HepG2 (cell line): ENCODE data around the gene FAM120B. TPM values are rescaled to one million over a fixed set of nuclear protein-coding genes. Genes with fewer than 3 reads are reported as not detected.

ENCODE experiments used
- ATAD3A ChIP-seq: sonication (generic); formaldehyde crosslinking; IDR thresholded peaks from 2 replicates; pipeline ENCODE4 v1.4.0; 2020; ENCODE audit warnings: missing genetic modification reagents
- CEBPG ChIP-seq: IDR thresholded peaks from 2 replicates; pipeline ENCODE4 v1.6.1; 2016
- E2F2 ChIP-seq: sonication (generic); formaldehyde crosslinking; IDR thresholded peaks from 2 replicates; pipeline ENCODE4 v1.4.0; 2020; ENCODE audit warnings: missing genetic modification reagents, borderline replicate concordance
- GABPA ChIP-seq, 2 experiments: IDR thresholded peaks; 2 replicates each; pipeline ENCODE4 v1.6.1; 2011 to 2016; ENCODE audit warnings: low read depth in 2 of 2, low read length in 1 of 2, missing biosample characterization in 1 of 2, missing genetic modification characterization in 1 of 2
- KDM5A ChIP-seq: fragments of 200-600 bp; sonication (generic); IDR thresholded peaks from 2 replicates; pipeline ENCODE4 v1.7.0; 2018; ENCODE audit warnings: antibody characterized with exemption, mild to moderate bottlenecking, low read length, borderline replicate concordance
- MAFF ChIP-seq: IDR thresholded peaks from 2 replicates; pipeline ENCODE4 v1.6.1; 2011; ENCODE audit warnings: low read depth, low read length, improper control_type of control experiment
- NFAT5 ChIP-seq: sonication (generic); formaldehyde crosslinking; IDR thresholded peaks from 2 replicates; pipeline ENCODE4 v1.4.0; 2020; ENCODE audit warnings: missing genetic modification reagents
- NR2F1 ChIP-seq, 2 experiments: fragments of 450-650 bp in 1 of 2; formaldehyde crosslinking in 1 of 2; IDR thresholded peaks; 2 replicates each; pipeline versions ENCODE4 v1.5.0 to v1.6.1; 2016 to 2020; ENCODE audit warnings: mild to moderate bottlenecking in 1 of 2, missing compliant biosample characterization in 1 of 2, missing genetic modification reagents in 1 of 2, moderate library complexity in 1 of 2
- PHF21A ChIP-seq: sonication (generic); formaldehyde crosslinking; IDR thresholded peaks from 2 replicates; pipeline ENCODE4 v1.5.0; 2020; ENCODE audit warnings: mild to moderate bottlenecking, missing genetic modification reagents
- RBM39 ChIP-seq: fragments of 200-400 bp; formaldehyde crosslinking; IDR thresholded peaks from one replicate; pipeline ENCODE4 v1.6.1; 2018; ENCODE audit warnings: antibody characterized with exemption, mild to moderate bottlenecking, low read depth, low read length; ENCODE audit not compliant: poor library complexity, severe bottlenecking
- RFX5 ChIP-seq: IDR thresholded peaks from 2 replicates; pipeline ENCODE4 v1.6.1; 2011; ENCODE audit warnings: low read depth, low read length, improper control_type of control experiment
- ZNF446 ChIP-seq: sonication (generic); formaldehyde crosslinking; IDR thresholded peaks from 2 replicates; pipeline ENCODE4 v1.5.0; 2020; ENCODE audit warnings: mild to moderate bottlenecking, missing genetic modification reagents
- ZNF691 ChIP-seq: sonication (generic); formaldehyde crosslinking; IDR thresholded peaks from 2 replicates; pipeline ENCODE4 v1.4.0; 2020; ENCODE audit warnings: missing genetic modification reagents, low read depth, mild to moderate bottlenecking, borderline replicate concordance
- polyA plus RNA-seq, 8 experiments: library from polyadenylated mRNA; depleted of rRNA in 3 of 8; stranded (reverse) in 7 of 8; unstranded in 1 of 8; fragments of >200 nt; fragmentation: Illumina TruSeq in 4 of 8; extraction: Trizol in 4 of 8; gene quantifications; 2 replicates each; pipeline versions ENCODE4 v1.2.1 to v1.2.3, GENCODE V29; 2011 to 2016; ENCODE audit warnings: low read depth in 4 of 8, missing spikeins in 1 of 8, mixed read lengths in 1 of 8; ENCODE audit not compliant: insufficient read depth in 1 of 8
- total RNA-seq, 5 experiments: library from RNA; depleted of rRNA; stranded (reverse); fragments of >200 nt; fragmentation: Illumina TruSeq; extraction: Trizol; gene quantifications; 2 replicates each; pipeline ENCODE4 v1.2.3, GENCODE V29; 2016; ENCODE audit warnings: low read depth in 1 of 5

FAM120B gene
- total and polyA plus RNA-seq, 2 of the 13 experiments (the other 11 are each of a cell fraction or from before 2014, with no cell fraction given), result 9.2 to 10.7 TPM

- no peak for TF ChIP-seq NFAT5 (CRISPR knock-in tag)
- TF ChIP-seq ZNF691, result no peak
- TF ChIP-seq MAFF, result no peak
- no peak for TF ChIP-seq RFX5
- no peak for TF ChIP-seq KDM5A
- TF ChIP-seq RBM39, result no peak
- TF ChIP-seq ZNF446 (CRISPR knock-in tag), result no peak
- TF ChIP-seq CEBPG (CRISPR knock-in tag), result no peak
- TF ChIP-seq ATAD3A, result no peak
- TF ChIP-seq PHF21A, result no peak
- no peak for TF ChIP-seq NR2F1 (CRISPR knock-in tag; IDR thresholded peaks at IDR 0.05)
- TF ChIP-seq GABPA (IDR thresholded peaks at IDR 0.05; ENCODE audit: low read depth, low read length), result no peak
- no peak for TF ChIP-seq GABPA (CRISPR knock-in tag; IDR thresholded peaks at IDR 0.05; ENCODE audit: low read depth)
- TF ChIP-seq E2F2, result no peak
These were observed 43.1 kb upstream of the FAM120B start (continued) for GRCh38 chr6:170263410-170263809.
